Smooth muscle cell (in vitro differentiated cells): ENCODE measurements around the gene BHLHE41. TPM values are rescaled to one million over a fixed set of nuclear protein-coding genes. Genes with fewer than 3 reads are reported as not detected.

Experiments used
- DNase-seq: peaks from one replicate; lab custom pipeline; 2025; ENCODE audit not compliant: unreplicated experiment; lab: John Stamatoyannopoulos, UW
- H2AFZ ChIP-seq: fragments of 200-600 bp; sonication (generic); 2 replicates; pipeline ENCODE4 v1.6.0; 2016; ENCODE audit warnings: antibody characterized with exemption, low read depth, mild to moderate bottlenecking
- H3F3A ChIP-seq: fragments of 200-600 bp; sonication (generic); 2 replicates; pipeline ENCODE4 v1.6.0; 2017; ENCODE audit warnings: antibody characterized with exemption, low read depth
- H3K27ac ChIP-seq: fragments of 200-600 bp; sonication (generic); 2 replicates; pipeline ENCODE4 v1.5.1; 2016; ENCODE audit warnings: low read depth, mild to moderate bottlenecking
- H3K27me3 ChIP-seq: fragments of 200-600 bp; sonication (generic); 2 replicates; pipeline ENCODE4 v1.6.1; 2016; ENCODE audit warnings: low read depth, mild to moderate bottlenecking
- H3K36me3 ChIP-seq: fragments of 200-600 bp; sonication (generic); 2 replicates; pipeline ENCODE4 v1.5.1; 2016; ENCODE audit warnings: low read depth
- H3K4me1 ChIP-seq: fragments of 200-600 bp; sonication (generic); 2 replicates; pipeline ENCODE4 v1.5.1; 2016; ENCODE audit warnings: low read depth
- H3K4me2 ChIP-seq: fragments of 200-600 bp; sonication (generic); 2 replicates; pipeline ENCODE4 v1.6.0; 2016; ENCODE audit warnings: mild to moderate bottlenecking
- H3K4me3 ChIP-seq: fragments of 200-600 bp; sonication (generic); 2 replicates; pipeline ENCODE4 v1.5.1; 2016; ENCODE audit warnings: mild to moderate bottlenecking
- H3K79me2 ChIP-seq: fragments of 200-600 bp; sonication (generic); 2 replicates; pipeline ENCODE4 v1.6.0; 2016; ENCODE audit warnings: low read depth, mild to moderate bottlenecking
- H3K9ac ChIP-seq: fragments of 200-600 bp; sonication (generic); 2 replicates; pipeline ENCODE4 v1.6.0; 2016; ENCODE audit warnings: low read depth
- H3K9me3 ChIP-seq: fragments of 200-600 bp; sonication (generic); replicated peaks from 2 replicates; pipeline ENCODE4 v1.5.1; 2016; ENCODE audit warnings: low read depth
- H4K20me1 ChIP-seq: fragments of 200-600 bp; sonication (generic); 2 replicates; pipeline ENCODE4 v1.6.0; 2016; ENCODE audit warnings: low read depth
- WGBS: methylation state at CpG from one replicate; pipeline ENCODE4 v1.1.7; 2016; ENCODE audit warnings: low lambda C conversion rate; 5-methylcytosine and 5-hydroxymethylcytosine counted together
- polyA plus RNA-seq: library from polyadenylated mRNA; unstranded; fragments of >200 nt; fragmentation: Nextera tagmentation; extraction: Ambion mirVana; gene quantifications from 2 replicates; pipeline ENCODE4 v1.2.1, GENCODE V29; 2016
- total RNA-seq: library from RNA; depleted of rRNA; stranded (reverse); fragments of >200 nt; gene quantifications from 2 replicates; pipeline ENCODE4 v1.2.3, GENCODE V29; 2014
- TF ChIP-seq, protein P1 (sequence below): fragments of 200-600 bp; sonication (generic); IDR thresholded peaks from 2 replicates; pipeline ENCODE4 v1.5.1; 2017; ENCODE audit warnings: borderline replicate concordance, mild to moderate bottlenecking, antibody characterized with exemption; ENCODE audit not compliant: insufficient read depth, poor library complexity, severe bottlenecking

BHLHE41 gene
- total and polyA plus RNA-seq, 2 experiments from 2014 or later = 4.4 to 10.3 TPM

DNA sequence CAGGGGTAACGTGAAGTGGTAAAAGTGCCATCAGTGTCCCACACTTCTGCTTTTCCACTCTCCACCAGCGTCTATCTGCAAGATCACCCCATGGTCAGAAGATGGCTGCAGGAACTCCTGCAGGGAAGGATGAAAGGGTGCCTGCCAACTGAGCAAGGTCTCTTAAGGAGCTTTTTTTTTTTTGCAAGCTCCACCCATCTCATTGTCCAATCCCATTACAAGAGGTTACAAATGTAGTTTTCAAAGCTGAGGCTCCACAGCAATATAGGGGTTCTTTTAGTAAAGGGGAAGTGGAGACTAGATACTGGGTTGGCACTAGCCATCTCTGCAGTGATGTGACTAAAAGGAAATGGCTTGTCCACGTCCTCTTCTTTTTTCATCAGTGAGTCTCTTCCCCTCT lies 5.9 kb upstream of the BHLHE41 start:
- Histone ChIP-seq H3K36me3 (no peaks in the 10 kb centered on the region), H3K79me2 (no peaks in the 10 kb centered on the region), H2AFZ (no peak overlapping the region), H3K27me3 (peaks cover 20% of the 10 kb centered on the region), H3K4me1 (peaks cover 3% of the 10 kb centered on the region), H3K4me3 (no peak overlapping the region), H3F3A (peaks cover 4% of the 10 kb centered on the region), H3K4me2 (no peak overlapping the region), H3K9me3 (no peaks in the 10 kb centered on the region), H3K9ac (no peak overlapping the region), H3K27ac (no peak overlapping the region), H4K20me1 (no peaks in the 10 kb centered on the region)
- no peak for DNase-seq
- 86% methylated on average over 3 of the region's 3 CpGs for WGBS
- TF ChIP-seq, protein P1, sequence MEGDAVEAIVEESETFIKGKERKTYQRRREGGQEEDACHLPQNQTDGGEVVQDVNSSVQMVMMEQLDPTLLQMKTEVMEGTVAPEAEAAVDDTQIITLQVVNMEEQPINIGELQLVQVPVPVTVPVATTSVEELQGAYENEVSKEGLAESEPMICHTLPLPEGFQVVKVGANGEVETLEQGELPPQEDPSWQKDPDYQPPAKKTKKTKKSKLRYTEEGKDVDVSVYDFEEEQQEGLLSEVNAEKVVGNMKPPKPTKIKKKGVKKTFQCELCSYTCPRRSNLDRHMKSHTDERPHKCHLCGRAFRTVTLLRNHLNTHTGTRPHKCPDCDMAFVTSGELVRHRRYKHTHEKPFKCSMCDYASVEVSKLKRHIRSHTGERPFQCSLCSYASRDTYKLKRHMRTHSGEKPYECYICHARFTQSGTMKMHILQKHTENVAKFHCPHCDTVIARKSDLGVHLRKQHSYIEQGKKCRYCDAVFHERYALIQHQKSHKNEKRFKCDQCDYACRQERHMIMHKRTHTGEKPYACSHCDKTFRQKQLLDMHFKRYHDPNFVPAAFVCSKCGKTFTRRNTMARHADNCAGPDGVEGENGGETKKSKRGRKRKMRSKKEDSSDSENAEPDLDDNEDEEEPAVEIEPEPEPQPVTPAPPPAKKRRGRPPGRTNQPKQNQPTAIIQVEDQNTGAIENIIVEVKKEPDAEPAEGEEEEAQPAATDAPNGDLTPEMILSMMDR = no peak

DNA sequence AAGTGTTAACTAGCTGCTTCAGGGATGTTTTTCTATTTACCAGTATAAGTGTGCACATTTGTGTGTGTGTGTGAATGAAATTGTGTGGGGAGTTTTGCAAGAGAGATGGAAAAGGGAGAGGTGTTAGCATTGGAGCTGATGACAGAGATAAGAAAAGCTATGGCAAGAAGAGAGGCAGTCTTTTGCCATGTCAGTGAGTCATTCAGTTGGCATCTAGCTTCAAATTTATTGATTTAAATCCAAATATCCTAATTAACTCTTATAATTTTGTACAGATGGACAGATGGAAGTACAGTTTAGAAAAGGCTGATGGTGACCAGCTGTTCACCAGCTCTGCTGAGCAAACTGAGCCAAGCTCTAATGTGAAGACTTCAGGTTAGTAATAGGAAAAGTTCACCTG lies 3.3 kb upstream of the BHLHE41 start:
- Histone ChIP-seq H2AFZ (no peak overlapping the region), H3K79me2 (no peaks in the 10 kb centered on the region), H3K4me1 (peaks cover 6% of the 10 kb centered on the region), H3K4me2 (no peak overlapping the region), H4K20me1 (no peaks in the 10 kb centered on the region), H3K9ac (no peak overlapping the region), H3K27ac (no peak overlapping the region), H3K36me3 (no peaks in the 10 kb centered on the region), H3K27me3 (peaks cover 20% of the 10 kb centered on the region), H3K4me3 (no peak overlapping the region), H3K9me3 (no peaks in the 10 kb centered on the region), H3F3A (peaks cover 10% of the 10 kb centered on the region)
- TF ChIP-seq, protein P1 = no peak
- DNase-seq = no peak

GRCh38 chr12:26127404-26127803 lies 2.6 kb upstream of the BHLHE41 start:
- no peaks in the 10 kb centered on the region for H3K9me3 ChIP-seq
- no peak overlapping the region for H2AFZ ChIP-seq
- no peak overlapping the region for H3K27ac ChIP-seq
- H3F3A ChIP-seq = peaks cover 10% of the 10 kb centered on the region
- no peak overlapping the region for H3K9ac ChIP-seq
- H3K79me2 ChIP-seq = no peaks in the 10 kb centered on the region
- H3K27me3 ChIP-seq = peaks cover 20% of the 10 kb centered on the region
- TF ChIP-seq, protein P1 = no peak
- WGBS = 75% methylated on average over 2 of the region's 2 CpGs
- no peaks in the 10 kb centered on the region for H4K20me1 ChIP-seq
- no peak for DNase-seq
- H3K4me2 ChIP-seq = no peak overlapping the region
- H3K4me1 ChIP-seq = peaks cover 6% of the 10 kb centered on the region
- no peaks in the 10 kb centered on the region for H3K36me3 ChIP-seq
- H3K4me3 ChIP-seq = no peak overlapping the region

DNA sequence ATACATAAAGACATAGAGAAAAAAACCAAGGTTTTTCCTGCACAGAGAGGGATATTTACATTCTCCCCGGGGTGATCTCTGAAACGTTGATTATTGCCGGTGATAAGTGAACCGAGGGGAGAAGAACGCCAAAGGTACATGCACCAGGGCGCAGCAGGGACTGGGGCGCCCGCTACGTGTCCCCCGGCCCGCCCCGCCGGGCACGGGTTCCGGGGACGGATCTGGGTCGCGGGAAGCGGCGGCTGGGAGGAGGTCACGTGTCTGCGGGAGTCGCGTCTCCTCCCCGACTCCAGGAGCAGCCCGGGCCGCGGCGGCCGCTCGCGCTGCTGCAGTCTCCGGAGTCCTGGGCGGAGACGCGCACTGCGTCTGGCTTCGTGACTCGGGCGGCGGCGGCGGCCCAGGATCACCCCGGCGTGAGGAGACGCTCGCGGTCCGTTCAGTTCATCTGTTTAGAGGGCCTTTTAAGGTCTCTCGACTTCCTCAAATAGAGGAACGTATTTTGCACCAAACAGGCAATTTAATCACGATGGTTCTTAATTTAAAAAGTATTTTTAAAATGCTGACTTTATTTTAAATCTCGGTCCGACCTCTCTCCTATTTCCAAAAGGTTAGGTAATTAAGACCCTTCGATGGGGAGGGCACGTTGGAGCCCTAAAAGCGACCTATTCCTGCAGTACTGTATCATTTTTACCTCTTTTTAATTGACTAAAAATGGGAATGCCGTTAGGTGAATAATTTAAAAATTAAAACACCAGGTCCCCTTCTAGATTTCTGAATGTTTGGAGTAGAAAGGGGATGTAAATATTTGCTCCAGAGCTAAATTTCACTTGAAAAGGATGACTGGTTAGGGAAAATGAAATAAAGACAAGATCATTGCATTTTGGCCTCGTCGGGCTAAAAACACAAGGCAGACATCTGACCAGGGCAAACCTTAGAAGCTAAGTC lies 1.8 kb upstream of the BHLHE41 start:
- H3K9me3 ChIP-seq = no peaks in the 10 kb centered on the region
- H3K9ac ChIP-seq = peak overlapping the region; percentile 83
- H4K20me1 ChIP-seq = no peaks in the 10 kb centered on the region
- H3K79me2 ChIP-seq = no peaks in the 10 kb centered on the region
- peak overlapping the region; percentile 83 for H3K4me3 ChIP-seq
- 5% methylated on average over 58 of the region's 60 CpGs for WGBS
- TF ChIP-seq, protein P1 = no peak
- H3K27ac ChIP-seq = peak overlapping the region; percentile 90
- H3K4me1 ChIP-seq = peaks cover 6% of the 10 kb centered on the region
- H3K36me3 ChIP-seq = no peaks in the 10 kb centered on the region
- peaks cover 10% of the 10 kb centered on the region for H3F3A ChIP-seq
- DNase-seq = peak; percentile 59
- H2AFZ ChIP-seq = peak overlapping the region; percentile 97
- H3K4me2 ChIP-seq = peak overlapping the region; percentile 93
- peaks cover 16% of the 10 kb centered on the region for H3K27me3 ChIP-seq
